ENCODE measurements around the gene MAVS.

Gene MAVS

GRCh38 chr20:3812259-3812681, 34.4 kb upstream of the MAVS start:
- no peak overlapping the region for H3K27ac ChIP-seq (ENCODE audit: low read depth, low read length)
- no peak for TF ChIP-seq CTCF (IDR thresholded peaks at IDR 0.05; ENCODE audit: insufficient read depth, low read length, poor library complexity, severe bottlenecking)
- no peak for TF ChIP-seq EZH2phosphoT487 (conservative IDR thresholded peaks at IDR 0.05; ENCODE audit: low read length)

GRCh38 chr20:3812975-3813847, 33.4 kb upstream of the MAVS start:
- TF ChIP-seq EZH2phosphoT487 (conservative IDR thresholded peaks at IDR 0.05; ENCODE audit: low read length) (no peak), CTCF (IDR thresholded peaks at IDR 0.05; ENCODE audit: insufficient read depth, low read length, poor library complexity, severe bottlenecking) (no peak)
- no peak overlapping the region for H3K4me2 ChIP-seq (ENCODE audit: low read depth, low read length, poor library complexity, severe bottlenecking)
- H3K9me3 ChIP-seq (ENCODE audit: insufficient read depth, low read length) = no peaks in the 10 kb centered on the region
- no peaks in the 10 kb centered on the region for H3K27me3 ChIP-seq (ENCODE audit: low read length)
- H3K79me2 ChIP-seq (ENCODE audit: insufficient read depth, low read length) = no peaks in the 10 kb centered on the region
- no peak overlapping the region for H3K4me3 ChIP-seq (ENCODE audit: insufficient read depth, low read length, poor library complexity, severe bottlenecking)
- H2AFZ ChIP-seq (ENCODE audit: low read depth, low read length, severe bottlenecking) = no peak overlapping the region
- no peaks in the 10 kb centered on the region for H3F3A ChIP-seq (ENCODE audit: insufficient read depth)
- H3K36me3 ChIP-seq (ENCODE audit: low read length) = no peaks in the 10 kb centered on the region
- no peak overlapping the region for H3K27ac ChIP-seq (ENCODE audit: low read depth, low read length)
- no peaks in the 10 kb centered on the region for H3K9me2 ChIP-seq (replicated peaks; ENCODE audit: insufficient read depth, low read length)
- H3K9ac ChIP-seq (ENCODE audit: low read length) = no peak overlapping the region
- no peaks in the 10 kb centered on the region for H4K20me1 ChIP-seq (ENCODE audit: low read depth, low read length)

More at GRCh38 chr20:3812259-3812681, 34.4 kb upstream of the MAVS start:
- no peaks in the 10 kb centered on the region for H4K20me1 ChIP-seq (ENCODE audit: low read depth, low read length)
- H3K79me2 ChIP-seq (ENCODE audit: insufficient read depth, low read length) = no peaks in the 10 kb centered on the region
- no peak overlapping the region for H3K9ac ChIP-seq (ENCODE audit: low read length)
- no peaks in the 10 kb centered on the region for H3K9me3 ChIP-seq (ENCODE audit: insufficient read depth, low read length)
- H3K36me3 ChIP-seq (ENCODE audit: low read length) = no peaks in the 10 kb centered on the region
- no peaks in the 10 kb centered on the region for H3K27me3 ChIP-seq (ENCODE audit: low read length)
- peaks cover under 1% of the 10 kb centered on the region; the same call in 1 of the 2 replicates for H3F3A ChIP-seq (ENCODE audit: insufficient read depth)
- H3K4me3 ChIP-seq (ENCODE audit: insufficient read depth, low read length, poor library complexity, severe bottlenecking) = no peak overlapping the region
- H2AFZ ChIP-seq (ENCODE audit: low read depth, low read length, severe bottlenecking) = no peak overlapping the region
- H3K9me2 ChIP-seq (replicated peaks; ENCODE audit: insufficient read depth, low read length) = no peaks in the 10 kb centered on the region
- H3K4me2 ChIP-seq (ENCODE audit: low read depth, low read length, poor library complexity, severe bottlenecking) = no peak overlapping the region

GRCh38 chr20:3813848-3814581, 32.6 kb upstream of the MAVS start:
- Histone ChIP-seq H3K9ac (ENCODE audit: low read length) (no peak overlapping the region), H3K36me3 (ENCODE audit: low read length) (no peaks in the 10 kb centered on the region), H3K79me2 (ENCODE audit: insufficient read depth, low read length) (no peaks in the 10 kb centered on the region), H3K4me2 (ENCODE audit: low read depth, low read length, poor library complexity, severe bottlenecking) (no peak overlapping the region), H4K20me1 (ENCODE audit: low read depth, low read length) (no peaks in the 10 kb centered on the region), H3K9me2 (replicated peaks; ENCODE audit: insufficient read depth, low read length) (no peaks in the 10 kb centered on the region), H3K4me3 (ENCODE audit: insufficient read depth, low read length, poor library complexity, severe bottlenecking) (no peak overlapping the region), H3K27me3 (ENCODE audit: low read length) (no peaks in the 10 kb centered on the region), H3K9me3 (ENCODE audit: insufficient read depth, low read length) (no peaks in the 10 kb centered on the region), H3F3A (ENCODE audit: insufficient read depth) (peaks cover 3% of the 10 kb centered on the region; the same call in 1 of the 2 replicates), H2AFZ (ENCODE audit: low read depth, low read length, severe bottlenecking) (no peak overlapping the region), H3K27ac (ENCODE audit: low read depth, low read length) (no peak overlapping the region)
- TF ChIP-seq CTCF (IDR thresholded peaks at IDR 0.05; ENCODE audit: insufficient read depth, low read length, poor library complexity, severe bottlenecking) (no peak), EZH2phosphoT487 (conservative IDR thresholded peaks at IDR 0.05; ENCODE audit: low read length) (no peak)
